ENCODE data around the gene CCDC152. TPM values are rescaled to one million over a fixed set of nuclear protein-coding genes. Genes with fewer than 3 reads are reported as not detected.

CCDC152 gene
- total RNA-seq, 1 experiment from 2014 or later, result not detected

DNA sequence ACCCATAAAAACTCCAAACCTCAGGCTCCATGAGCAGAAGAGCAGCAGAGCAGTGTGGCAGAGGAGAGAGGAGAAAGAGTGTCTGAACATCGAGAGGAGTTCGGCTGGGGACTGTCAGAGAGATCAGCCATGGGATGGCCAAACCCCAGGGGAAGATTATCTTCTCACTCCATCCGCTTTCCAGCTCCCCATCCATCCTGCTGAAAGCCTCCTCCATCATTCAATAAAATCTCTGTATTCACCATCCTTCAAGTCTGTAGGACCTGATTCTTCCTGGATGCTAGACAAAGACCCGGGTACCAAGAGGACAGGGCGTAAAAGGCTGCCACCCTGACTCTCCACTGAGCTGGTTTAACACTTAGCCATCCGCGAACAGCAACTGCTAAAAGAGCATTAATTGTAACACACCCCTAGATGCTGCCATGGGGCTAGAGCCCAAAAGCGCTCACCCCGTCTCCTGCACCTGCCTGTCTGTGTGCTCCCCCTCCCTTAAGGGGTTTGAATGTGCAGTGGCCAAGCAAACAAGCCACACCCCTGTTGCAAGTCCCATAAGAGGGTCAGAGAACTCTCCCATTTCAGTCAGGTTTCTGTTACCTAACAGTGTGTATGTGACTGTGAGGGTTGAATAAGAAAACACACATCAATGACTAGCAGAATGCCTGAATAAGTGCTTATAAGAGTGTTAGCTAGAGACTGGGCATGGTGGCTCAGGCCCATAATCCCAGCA is 69.0 kb downstream of the CCDC152 start:
- Histone ChIP-seq H3K9ac (ENCODE audit: low read length) (no peak overlapping the region), H3K27me3 (ENCODE audit: low read length) (no peaks in the 10 kb centered on the region), H4K20me1 (ENCODE audit: low read length) (no peaks in the 10 kb centered on the region), H2AFZ (ENCODE audit: low read length) (no peak overlapping the region), H3K4me3 (ENCODE audit: low read length) (no peak overlapping the region), H3K4me2 (ENCODE audit: low read length) (no peak overlapping the region), H3K4me1 (ENCODE audit: insufficient read depth, low read length) (no peaks in the 10 kb centered on the region), H3K36me3 (ENCODE audit: low read depth, low read length) (no peaks in the 10 kb centered on the region), H3K27ac (ENCODE audit: low read length) (no peak overlapping the region), H3F3A (ENCODE audit: low read length, unreplicated experiment) (no peaks in the 10 kb centered on the region), H3K9me2 (replicated peaks; ENCODE audit: low read length) (no peaks in the 10 kb centered on the region), H3K79me2 (ENCODE audit: low read length) (no peaks in the 10 kb centered on the region), H3K9me3 (ENCODE audit: low read length) (no peaks in the 10 kb centered on the region)
- intact Hi-C loops (cut with micrococcal nuclease), result no loop called here
- no peak for TF ChIP-seq CTCF (conservative IDR thresholded peaks at IDR 0.05; ENCODE audit: low read depth, low read length)
- no peak for TF ChIP-seq EZH2 (IDR thresholded peaks at IDR 0.05; ENCODE audit: low read length, unreplicated experiment)
- TF ChIP-seq EZH2phosphoT487 (IDR thresholded peaks at IDR 0.05; ENCODE audit: borderline replicate concordance, low read length), result no peak
- ChIA-PET POLR2A (ENCODE audit: unreplicated experiment) (no interaction called here), CTCF (no interaction called here)
- ATAC-seq, result no peak
- no peak for DNase-seq
- BruUV-seq (replicated peaks), result no TSS peak

DNA sequence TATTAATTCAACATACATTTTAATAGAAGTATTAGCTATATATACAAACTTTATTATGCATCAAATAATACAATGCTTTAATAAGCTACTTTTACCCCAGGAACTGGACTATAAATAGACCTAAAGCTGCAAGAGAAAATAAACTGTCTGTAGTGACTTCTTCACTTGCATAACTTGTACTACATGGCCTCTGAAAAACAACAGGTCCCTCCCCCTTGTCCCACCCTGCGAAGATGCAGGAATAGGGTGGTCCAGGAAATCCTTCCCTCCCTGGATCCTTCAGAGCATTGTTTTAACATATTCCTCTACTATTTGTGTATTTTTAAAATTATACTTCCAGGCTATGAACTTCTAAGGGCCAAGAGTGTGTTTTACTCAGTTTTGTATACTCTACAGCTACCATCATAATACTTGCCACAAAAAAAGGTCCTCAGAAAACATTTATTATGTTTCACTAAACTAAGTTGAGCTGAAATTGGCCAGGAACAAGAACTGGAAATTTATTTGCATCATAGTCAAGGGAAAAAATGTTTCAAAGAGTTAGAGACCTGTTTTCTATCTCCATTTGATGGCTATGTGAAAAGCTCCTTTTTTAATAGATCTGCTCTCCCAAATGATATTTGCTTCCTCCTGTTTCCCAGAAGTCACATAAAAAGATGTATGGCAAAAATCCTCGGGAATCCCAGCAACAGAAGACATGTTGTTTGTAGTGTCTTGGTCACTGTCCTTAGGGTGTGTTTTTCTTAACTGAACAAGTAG is 70.3 kb downstream of the CCDC152 start:
- DNase-seq, result no peak
- Histone ChIP-seq H3K79me2 (ENCODE audit: low read length) (no peaks in the 10 kb centered on the region), H4K20me1 (ENCODE audit: low read length) (no peaks in the 10 kb centered on the region), H2AFZ (ENCODE audit: low read length) (no peak overlapping the region; the same call in 1 of the 2 replicates), H3K4me2 (ENCODE audit: low read length) (no peak overlapping the region), H3K4me3 (ENCODE audit: low read length) (no peak overlapping the region), H3K9me3 (ENCODE audit: low read length) (no peaks in the 10 kb centered on the region), H3K27me3 (ENCODE audit: low read length) (no peaks in the 10 kb centered on the region), H3K36me3 (ENCODE audit: low read depth, low read length) (no peaks in the 10 kb centered on the region), H3K9ac (ENCODE audit: low read length) (no peak overlapping the region), H3F3A (ENCODE audit: low read length, unreplicated experiment) (no peaks in the 10 kb centered on the region), H3K9me2 (replicated peaks; ENCODE audit: low read length) (no peaks in the 10 kb centered on the region), H3K27ac (ENCODE audit: low read length) (no peak overlapping the region), H3K4me1 (ENCODE audit: insufficient read depth, low read length) (no peaks in the 10 kb centered on the region)
- intact Hi-C loops (cut with micrococcal nuclease), result no loop called here
- BruUV-seq (replicated peaks), result no TSS peak
- CTCF ChIA-PET, result no interaction called here
- POLR2A ChIA-PET (ENCODE audit: unreplicated experiment), result interaction anchor here (0.6 kb wide), 1 partner anchor 75 kb away, joined by 6 read pairs; no protein-coding TSS in a partner anchor
- ATAC-seq, result no peak
- TF ChIP-seq CTCF (conservative IDR thresholded peaks at IDR 0.05; ENCODE audit: low read depth, low read length) (no peak), EZH2phosphoT487 (IDR thresholded peaks at IDR 0.05; ENCODE audit: borderline replicate concordance, low read length) (no peak), EZH2 (IDR thresholded peaks at IDR 0.05; ENCODE audit: low read length, unreplicated experiment) (no peak)

DNA sequence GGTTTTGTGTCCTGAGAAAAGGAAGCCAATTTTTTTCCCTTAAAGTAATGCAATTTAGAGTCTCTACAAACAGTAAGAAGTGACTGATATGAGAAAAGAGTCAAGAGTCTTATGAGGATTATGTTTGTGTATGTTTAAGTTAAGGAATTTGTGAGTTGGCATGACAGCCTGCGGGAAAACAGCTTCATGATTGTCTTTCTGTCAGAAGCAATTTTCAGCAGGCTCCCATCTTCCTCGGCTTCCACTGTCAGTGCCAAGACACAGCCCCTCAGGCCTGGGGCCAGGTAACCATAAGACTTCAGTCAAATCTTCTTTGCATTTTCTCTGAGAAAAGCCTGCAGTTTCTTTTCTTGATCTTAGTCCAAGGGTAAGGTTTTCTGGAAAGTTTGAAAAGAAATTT is 72.1 kb downstream of the CCDC152 start:
- H3K9me3 ChIP-seq (ENCODE audit: low read length), result no peaks in the 10 kb centered on the region
- BruUV-seq (replicated peaks), result no TSS peak
- no peaks in the 10 kb centered on the region for H3K4me1 ChIP-seq (ENCODE audit: insufficient read depth, low read length)
- DNase-seq, result no peak
- H2AFZ ChIP-seq (ENCODE audit: low read length), result no peak overlapping the region
- no peak for ATAC-seq
- intact Hi-C loops (cut with micrococcal nuclease), result no loop called here
- H3F3A ChIP-seq (ENCODE audit: low read length, unreplicated experiment), result no peaks in the 10 kb centered on the region
- POLR2A ChIA-PET (ENCODE audit: unreplicated experiment), result no interaction called here
- TF ChIP-seq CTCF (conservative IDR thresholded peaks at IDR 0.05; ENCODE audit: low read depth, low read length) (no peak), EZH2phosphoT487 (IDR thresholded peaks at IDR 0.05; ENCODE audit: borderline replicate concordance, low read length) (no peak), EZH2 (IDR thresholded peaks at IDR 0.05; ENCODE audit: low read length, unreplicated experiment) (no peak)
- CTCF ChIA-PET, result no interaction called here
- no peaks in the 10 kb centered on the region for H3K79me2 ChIP-seq (ENCODE audit: low read length)
- H3K4me2 ChIP-seq (ENCODE audit: low read length), result no peak overlapping the region
- H3K27ac ChIP-seq (ENCODE audit: low read length), result no peak overlapping the region
- H3K36me3 ChIP-seq (ENCODE audit: low read depth, low read length), result no peaks in the 10 kb centered on the region
- no peaks in the 10 kb centered on the region for H3K27me3 ChIP-seq (ENCODE audit: low read length)
- no peak overlapping the region for H3K9ac ChIP-seq (ENCODE audit: low read length)
- H3K9me2 ChIP-seq (replicated peaks; ENCODE audit: low read length), result no peaks in the 10 kb centered on the region
- no peak overlapping the region for H3K4me3 ChIP-seq (ENCODE audit: low read length)
- no peaks in the 10 kb centered on the region for H4K20me1 ChIP-seq (ENCODE audit: low read length)
